Smooth muscle cell (in vitro differentiated cells): ENCODE results near the gene NACA. TPM values are rescaled to one million over a fixed set of nuclear protein-coding genes. Genes with fewer than 3 reads are reported as not detected.
A peak's percentile ranks its signal among the peaks of the same experiment; 100 is the strongest.
"Not testable (repeated sequence)": the region's sequence is repeated elsewhere in the genome, so short reads cannot be mapped to it uniquely, and the experiment has no call there.

Source experiments
- DNase-seq: peaks from one replicate; lab custom pipeline; 2025; ENCODE audit not compliant: unreplicated experiment; lab: John Stamatoyannopoulos, UW
- H2AFZ ChIP-seq: fragments of 200-600 bp; sonication (generic); 2 replicates; pipeline ENCODE4 v1.6.0; 2016; ENCODE audit warnings: antibody characterized with exemption, low read depth, mild to moderate bottlenecking
- H3F3A ChIP-seq: fragments of 200-600 bp; sonication (generic); 2 replicates; pipeline ENCODE4 v1.6.0; 2017; ENCODE audit warnings: antibody characterized with exemption, low read depth
- H3K27ac ChIP-seq: fragments of 200-600 bp; sonication (generic); 2 replicates; pipeline ENCODE4 v1.5.1; 2016; ENCODE audit warnings: low read depth, mild to moderate bottlenecking
- H3K27me3 ChIP-seq: fragments of 200-600 bp; sonication (generic); 2 replicates; pipeline ENCODE4 v1.6.1; 2016; ENCODE audit warnings: low read depth, mild to moderate bottlenecking
- H3K36me3 ChIP-seq: fragments of 200-600 bp; sonication (generic); 2 replicates; pipeline ENCODE4 v1.5.1; 2016; ENCODE audit warnings: low read depth
- H3K4me1 ChIP-seq: fragments of 200-600 bp; sonication (generic); 2 replicates; pipeline ENCODE4 v1.5.1; 2016; ENCODE audit warnings: low read depth
- H3K4me2 ChIP-seq: fragments of 200-600 bp; sonication (generic); 2 replicates; pipeline ENCODE4 v1.6.0; 2016; ENCODE audit warnings: mild to moderate bottlenecking
- H3K4me3 ChIP-seq: fragments of 200-600 bp; sonication (generic); 2 replicates; pipeline ENCODE4 v1.5.1; 2016; ENCODE audit warnings: mild to moderate bottlenecking
- H3K79me2 ChIP-seq: fragments of 200-600 bp; sonication (generic); 2 replicates; pipeline ENCODE4 v1.6.0; 2016; ENCODE audit warnings: low read depth, mild to moderate bottlenecking
- H3K9ac ChIP-seq: fragments of 200-600 bp; sonication (generic); 2 replicates; pipeline ENCODE4 v1.6.0; 2016; ENCODE audit warnings: low read depth
- H3K9me3 ChIP-seq: fragments of 200-600 bp; sonication (generic); replicated peaks from 2 replicates; pipeline ENCODE4 v1.5.1; 2016; ENCODE audit warnings: low read depth
- H4K20me1 ChIP-seq: fragments of 200-600 bp; sonication (generic); 2 replicates; pipeline ENCODE4 v1.6.0; 2016; ENCODE audit warnings: low read depth
- WGBS: methylation state at CpG from one replicate; pipeline ENCODE4 v1.1.7; 2016; ENCODE audit warnings: low lambda C conversion rate; 5-methylcytosine and 5-hydroxymethylcytosine counted together
- polyA plus RNA-seq: library from polyadenylated mRNA; unstranded; fragments of >200 nt; fragmentation: Nextera tagmentation; extraction: Ambion mirVana; gene quantifications from 2 replicates; pipeline ENCODE4 v1.2.1, GENCODE V29; 2016
- total RNA-seq: library from RNA; depleted of rRNA; stranded (reverse); fragments of >200 nt; gene quantifications from 2 replicates; pipeline ENCODE4 v1.2.3, GENCODE V29; 2014
- TF ChIP-seq, protein P1 (sequence below): fragments of 200-600 bp; sonication (generic); IDR thresholded peaks from 2 replicates; pipeline ENCODE4 v1.5.1; 2017; ENCODE audit warnings: borderline replicate concordance, mild to moderate bottlenecking, antibody characterized with exemption; ENCODE audit not compliant: insufficient read depth, poor library complexity, severe bottlenecking

NACA gene
- total and polyA plus RNA-seq, 2 experiments from 2014 or later, result 625 to 906 TPM

DNA sequence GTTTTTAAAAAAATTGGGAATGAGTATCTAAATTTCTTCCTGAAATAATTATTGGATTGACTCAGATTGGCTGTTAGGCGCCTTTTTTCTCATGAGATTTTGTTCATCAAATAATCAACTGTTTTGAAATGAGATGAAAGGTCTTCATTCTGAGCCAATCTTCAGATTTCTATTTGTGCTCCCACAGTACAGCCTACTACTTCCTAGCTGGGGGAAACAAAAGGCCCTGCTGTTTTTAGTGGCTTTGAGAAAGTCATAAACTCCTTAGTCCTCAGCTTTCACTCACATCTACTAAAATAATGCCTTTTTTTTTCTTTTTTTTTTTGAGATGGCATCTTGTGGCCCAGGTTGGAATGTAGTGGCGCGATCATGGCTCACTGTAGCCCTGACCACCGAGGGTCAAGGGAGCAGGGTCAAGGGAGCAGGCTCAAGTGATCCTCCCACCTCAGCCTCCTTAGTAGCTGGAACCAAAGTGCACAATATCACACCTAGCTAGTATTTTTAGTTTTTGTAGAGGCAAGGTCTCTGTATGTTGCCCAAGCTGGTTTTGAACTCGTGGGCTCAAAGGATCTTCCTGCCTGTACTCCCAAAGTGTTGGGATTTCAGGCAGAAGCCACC lies 15.2 kb downstream of the NACA start:
- Histone ChIP-seq H3K4me2 (no peak overlapping the region), H3K79me2 (peaks cover 1% of the 10 kb centered on the region), H3K27ac (no peak overlapping the region), H3K27me3 (no peaks in the 10 kb centered on the region), H2AFZ (no peak overlapping the region), H3K9ac (no peak overlapping the region), H3K9me3 (no peaks in the 10 kb centered on the region), H3F3A (peaks cover 16% of the 10 kb centered on the region), H3K36me3 (peaks cover 12% of the 10 kb centered on the region), H3K4me3 (no peak overlapping the region), H4K20me1 (peaks cover 23% of the 10 kb centered on the region), H3K4me1 (no peaks in the 10 kb centered on the region)
- TF ChIP-seq, protein P1, sequence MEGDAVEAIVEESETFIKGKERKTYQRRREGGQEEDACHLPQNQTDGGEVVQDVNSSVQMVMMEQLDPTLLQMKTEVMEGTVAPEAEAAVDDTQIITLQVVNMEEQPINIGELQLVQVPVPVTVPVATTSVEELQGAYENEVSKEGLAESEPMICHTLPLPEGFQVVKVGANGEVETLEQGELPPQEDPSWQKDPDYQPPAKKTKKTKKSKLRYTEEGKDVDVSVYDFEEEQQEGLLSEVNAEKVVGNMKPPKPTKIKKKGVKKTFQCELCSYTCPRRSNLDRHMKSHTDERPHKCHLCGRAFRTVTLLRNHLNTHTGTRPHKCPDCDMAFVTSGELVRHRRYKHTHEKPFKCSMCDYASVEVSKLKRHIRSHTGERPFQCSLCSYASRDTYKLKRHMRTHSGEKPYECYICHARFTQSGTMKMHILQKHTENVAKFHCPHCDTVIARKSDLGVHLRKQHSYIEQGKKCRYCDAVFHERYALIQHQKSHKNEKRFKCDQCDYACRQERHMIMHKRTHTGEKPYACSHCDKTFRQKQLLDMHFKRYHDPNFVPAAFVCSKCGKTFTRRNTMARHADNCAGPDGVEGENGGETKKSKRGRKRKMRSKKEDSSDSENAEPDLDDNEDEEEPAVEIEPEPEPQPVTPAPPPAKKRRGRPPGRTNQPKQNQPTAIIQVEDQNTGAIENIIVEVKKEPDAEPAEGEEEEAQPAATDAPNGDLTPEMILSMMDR, result no peak
- DNase-seq, result no peak
- WGBS, result 78% methylated on average over 5 of the region's 5 CpGs

DNA sequence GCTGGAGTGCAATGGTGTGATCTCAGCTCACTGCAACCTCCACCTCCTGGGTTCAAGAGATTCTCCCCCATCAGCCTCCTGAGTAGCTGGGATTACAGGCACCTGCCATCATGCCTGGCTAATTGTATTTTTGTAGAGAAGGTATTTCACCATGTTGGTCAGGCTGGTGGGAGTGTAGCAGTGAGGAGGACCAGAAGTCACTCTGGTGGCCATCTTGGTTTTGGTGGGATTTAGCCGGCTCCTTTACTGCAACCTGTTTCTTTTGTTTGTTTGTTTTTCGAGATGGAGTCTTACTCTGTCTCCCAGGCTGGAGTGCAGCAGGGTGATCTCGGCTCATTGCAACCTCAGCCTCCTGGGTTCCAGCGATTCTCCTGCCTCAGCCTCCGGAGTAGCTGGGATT lies 20.6 kb downstream of the NACA start:
- H3F3A ChIP-seq, H3K36me3 ChIP-seq, H3K9ac ChIP-seq, H3K27me3 ChIP-seq, H3K9me3 ChIP-seq, H3K79me2 ChIP-seq, H3K4me2 ChIP-seq, H3K4me1 ChIP-seq, H2AFZ ChIP-seq, H4K20me1 ChIP-seq, H3K4me3 ChIP-seq, DNase-seq, H3K27ac ChIP-seq: not testable (repeated sequence)
- 87% methylated on average over 5 of the region's 5 CpGs for WGBS

DNA sequence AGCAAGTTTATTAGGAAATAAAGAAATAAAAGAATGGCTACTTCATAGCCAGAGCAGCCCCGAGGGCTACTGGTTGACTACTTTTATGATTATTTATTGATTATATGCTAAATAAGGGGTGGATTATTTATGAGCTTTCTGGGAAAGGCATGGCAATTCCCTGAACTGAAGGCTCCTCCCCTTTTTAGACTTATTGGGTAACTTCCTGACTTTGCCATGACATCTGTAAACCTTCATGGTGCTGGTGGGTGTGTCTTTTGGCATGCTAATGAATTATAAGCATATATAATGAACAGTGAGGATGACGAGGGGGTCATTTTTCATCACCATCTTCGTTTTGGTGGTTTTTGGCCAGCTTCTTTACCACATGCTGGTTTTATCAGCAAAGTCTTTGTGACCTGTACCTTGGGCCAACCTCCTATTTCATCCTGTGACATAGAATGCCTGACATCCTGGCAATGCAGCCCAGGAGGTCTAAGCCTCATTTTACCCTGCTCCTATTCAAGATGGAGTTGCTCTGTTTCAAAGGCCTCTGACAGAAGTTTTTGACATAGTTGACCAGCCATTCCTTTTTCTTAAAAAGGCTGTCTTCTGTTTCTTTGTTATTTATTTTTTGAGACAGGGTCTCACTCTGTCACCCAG lies 26.0 kb downstream of the NACA start:
- Histone ChIP-seq H3K27me3 (no peaks in the 10 kb centered on the region), H3K4me1 (peaks cover 5% of the 10 kb centered on the region)

DNA sequence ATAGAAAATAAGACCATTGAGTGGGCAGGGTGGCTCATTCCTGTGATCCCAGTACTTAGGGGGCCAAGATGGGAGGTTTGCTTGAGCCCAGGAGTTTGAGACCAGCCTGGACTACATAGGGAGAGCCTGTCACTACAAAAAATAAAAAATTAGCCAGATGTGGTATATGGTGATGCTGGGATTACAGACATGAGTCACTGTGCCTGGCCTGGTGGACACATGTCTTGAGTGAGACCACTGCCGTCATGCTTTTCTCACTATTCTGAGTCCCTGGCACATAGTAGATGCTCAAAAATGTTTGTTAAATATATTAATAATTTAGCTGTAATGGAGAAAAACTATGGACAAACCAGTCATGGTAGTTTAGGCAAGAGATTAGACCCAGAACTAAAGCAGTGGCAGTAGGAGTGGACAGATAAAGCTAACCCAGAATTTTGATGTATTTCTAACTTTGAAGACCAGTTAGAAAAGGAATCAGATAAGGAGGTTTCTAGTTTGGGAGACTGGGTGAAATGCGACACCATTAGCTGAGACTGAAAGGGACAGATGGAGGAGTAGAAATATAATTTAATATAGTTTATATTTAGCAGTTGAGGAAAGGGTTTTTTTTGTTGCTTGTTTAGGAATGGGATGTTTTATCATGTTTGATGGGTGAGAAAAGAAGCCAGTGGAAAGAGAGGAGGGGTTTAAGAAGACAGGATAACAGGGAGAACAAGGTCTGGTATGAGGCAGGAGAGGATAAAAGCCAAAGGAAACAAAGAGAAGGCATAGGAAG lies 29.6 kb downstream of the NACA start:
- Histone ChIP-seq H3K36me3 (no peaks in the 10 kb centered on the region), H3F3A (peaks cover 10% of the 10 kb centered on the region), H3K27ac (peak overlapping the region; percentile 77), H2AFZ (peak overlapping the region; percentile 49), H3K9me3 (no peaks in the 10 kb centered on the region), H3K4me1 (peaks cover 5% of the 10 kb centered on the region), H3K27me3 (no peaks in the 10 kb centered on the region), H3K4me3 (no peak overlapping the region), H4K20me1 (no peaks in the 10 kb centered on the region), H3K9ac (no peak overlapping the region), H3K79me2 (no peaks in the 10 kb centered on the region), H3K4me2 (peak overlapping the region; percentile 40)
- no peak for DNase-seq
- TF ChIP-seq, protein P1, result no peak
- WGBS, result 39% methylated on average over 2 of the region's 2 CpGs

More for the DNA sequence above, 26.0 kb downstream of the NACA start:
- Histone ChIP-seq H3K9me3 (no peaks in the 10 kb centered on the region), H3K9ac (no peak overlapping the region), H4K20me1 (no peaks in the 10 kb centered on the region), H3F3A (peaks cover 10% of the 10 kb centered on the region), H2AFZ (no peak overlapping the region), H3K79me2 (no peaks in the 10 kb centered on the region), H3K36me3 (no peaks in the 10 kb centered on the region), H3K4me2 (no peak overlapping the region), H3K27ac (no peak overlapping the region), H3K4me3 (no peak overlapping the region)
- WGBS, result 92% methylated on average over 3 of the region's 3 CpGs
- TF ChIP-seq, protein P1, result no peak
- no peak for DNase-seq
